Hepatocyte (in vitro differentiated cells): ENCODE results near the gene MGAT5. TPM values are rescaled to one million over a fixed set of nuclear protein-coding genes. Genes with fewer than 3 reads are reported as not detected.

ENCODE experiments used
- DNase-seq: peaks from one replicate; pipeline ENCODE4 v3.0.0-alpha.2; 2016; ENCODE audit warnings: low spot score
- H2AFZ ChIP-seq: fragments of 200-600 bp; sonication (generic); 2 replicates; pipeline ENCODE4 v1.6.0; 2016; ENCODE audit warnings: antibody characterized with exemption, mild to moderate bottlenecking
- H3K27ac ChIP-seq: fragments of 200-600 bp; sonication (generic); 2 replicates; pipeline ENCODE4 v1.5.1; 2016; ENCODE audit warnings: mild to moderate bottlenecking
- H3K27me3 ChIP-seq: fragments of 200-600 bp; sonication (generic); 2 replicates; pipeline ENCODE4 v1.6.1; 2016
- H3K36me3 ChIP-seq: fragments of 200-600 bp; sonication (generic); replicated peaks from 2 replicates; pipeline ENCODE4 v1.5.1; 2016; ENCODE audit warnings: low read depth; ENCODE audit not compliant: insufficient read depth
- H3K4me1 ChIP-seq: fragments of 200-600 bp; sonication (generic); 2 replicates; pipeline ENCODE4 v1.5.1; 2016; ENCODE audit warnings: mild to moderate bottlenecking, moderate library complexity; ENCODE audit not compliant: insufficient read depth
- H3K4me2 ChIP-seq: fragments of 200-600 bp; sonication (generic); 2 replicates; pipeline ENCODE4 v1.6.0; 2016
- H3K4me3 ChIP-seq: fragments of 200-600 bp; sonication (generic); 2 replicates; pipeline ENCODE4 v1.5.1; 2016; ENCODE audit warnings: mild to moderate bottlenecking
- H3K79me2 ChIP-seq: fragments of 200-600 bp; sonication (generic); 2 replicates; pipeline ENCODE4 v1.6.0; 2017; ENCODE audit warnings: mild to moderate bottlenecking
- H3K9me2 ChIP-seq: fragments of 200-600 bp; sonication (generic); replicated peaks from 2 replicates; pipeline ENCODE4 v1.6.0; 2017; ENCODE audit warnings: mild to moderate bottlenecking; ENCODE audit not compliant: insufficient read depth
- H3K9me3 ChIP-seq: fragments of 200-600 bp; sonication (generic); 2 replicates; pipeline ENCODE4 v1.5.1; 2016; ENCODE audit warnings: low read depth, mild to moderate bottlenecking
- H4K20me1 ChIP-seq: fragments of 200-600 bp; sonication (generic); 2 replicates; pipeline ENCODE4 v1.6.0; 2016; ENCODE audit warnings: mild to moderate bottlenecking; ENCODE audit not compliant: insufficient read depth, poor library complexity, severe bottlenecking
- CTCF ChIP-seq: fragments of 200-600 bp; sonication (generic); IDR thresholded peaks from 2 replicates; pipeline ENCODE4 v1.5.1; 2016; ENCODE audit warnings: antibody characterized with exemption, mild to moderate bottlenecking; ENCODE audit not compliant: poor library complexity
- EZH2 ChIP-seq: fragments of 200-600 bp; sonication (generic); IDR thresholded peaks from 2 replicates; pipeline ENCODE4 v1.6.1; 2016; ENCODE audit warnings: antibody characterized with exemption, mild to moderate bottlenecking, borderline replicate concordance
- EZH2phosphoT487 ChIP-seq: fragments of 200-600 bp; sonication (generic); IDR thresholded peaks from one replicate; pipeline ENCODE4 v1.6.1; 2018; ENCODE audit warnings: antibody characterized with exemption, mild to moderate bottlenecking, low read depth, moderate library complexity; ENCODE audit not compliant: unreplicated experiment, severe bottlenecking
- whole genome bisulfite sequencing: methylation state at CpG from one replicate; pipeline ENCODE4 v1.1.6; 2016; ENCODE audit warnings: low lambda C conversion rate; ENCODE audit errors: missing lambda C conversion rate; 5-methylcytosine and 5-hydroxymethylcytosine counted together
- polyA plus RNA-seq: library from polyadenylated mRNA; unstranded; fragments of >200 nt; fragmentation: Nextera tagmentation; extraction: Ambion mirVana; gene quantifications from 2 replicates; pipeline ENCODE4 v1.2.1, GENCODE V29; 2016
- total RNA-seq: library from RNA; depleted of rRNA; stranded (reverse); fragments of >200 nt; gene quantifications from 2 replicates; pipeline ENCODE4 v1.2.3, GENCODE V29; 2014

The MGAT5 gene
- total and polyA plus RNA-seq, 2 experiments from 2014 or later, result 9.1 to 30.2 TPM

- H3K9me3 ChIP-seq, result no peaks in the 10 kb centered on the region
- TF ChIP-seq EZH2phosphoT487 (no peak), EZH2 (no peak), CTCF (no peak)
- H3K4me2 ChIP-seq, result no peak overlapping the region
- H3K4me3 ChIP-seq, result no peak overlapping the region
- no peak overlapping the region for H2AFZ ChIP-seq
- no peaks in the 10 kb centered on the region for H4K20me1 ChIP-seq
- peaks cover 16% of the 10 kb centered on the region for H3K4me1 ChIP-seq
- no peak overlapping the region for H3K27ac ChIP-seq
- H3K36me3 ChIP-seq, result no peaks in the 10 kb centered on the region
- H3K27me3 ChIP-seq, result no peaks in the 10 kb centered on the region
- no peak for DNase-seq
- H3K79me2 ChIP-seq, result no peaks in the 10 kb centered on the region
- WGBS, result 60% methylated on average over 1 of the region's 1 CpG
- H3K9me2 ChIP-seq, result no peaks in the 10 kb centered on the region
These were observed 159.6 kb downstream of the MGAT5 start for GRCh38 chr2:134413430-134413829.

GRCh38 chr2:134413912-134414311, 160.0 kb downstream of the MGAT5 start:
- Histone ChIP-seq H3K9me3 (no peaks in the 10 kb centered on the region), H3K27ac (no peak overlapping the region), H3K79me2 (no peaks in the 10 kb centered on the region), H3K4me3 (no peak overlapping the region), H3K4me2 (no peak overlapping the region), H3K4me1 (peaks cover 16% of the 10 kb centered on the region), H4K20me1 (no peaks in the 10 kb centered on the region), H3K9me2 (no peaks in the 10 kb centered on the region), H3K36me3 (no peaks in the 10 kb centered on the region), H2AFZ (no peak overlapping the region), H3K27me3 (no peaks in the 10 kb centered on the region)
- DNase-seq, result no peak
- TF ChIP-seq CTCF, result no peak
- no peak for TF ChIP-seq EZH2phosphoT487
- WGBS, result 74% methylated on average over 2 of the region's 2 CpGs

- Histone ChIP-seq H3K4me2 (no peak overlapping the region), H4K20me1 (no peaks in the 10 kb centered on the region), H3K27me3 (no peaks in the 10 kb centered on the region), H3K36me3 (no peaks in the 10 kb centered on the region), H3K4me3 (no peak overlapping the region), H3K9me3 (no peaks in the 10 kb centered on the region), H2AFZ (no peak overlapping the region), H3K27ac (no peak overlapping the region), H3K9me2 (no peaks in the 10 kb centered on the region), H3K4me1 (peaks cover 8% of the 10 kb centered on the region), H3K79me2 (no peaks in the 10 kb centered on the region)
- 96% methylated on average over 2 of the region's 2 CpGs for WGBS
- no peak for TF ChIP-seq CTCF
- no peak for TF ChIP-seq EZH2
- no peak for TF ChIP-seq EZH2phosphoT487
- DNase-seq, result no peak
These were observed 162.1 kb downstream of the MGAT5 start for GRCh38 chr2:134416018-134416417.

GRCh38 chr2:134416637-134417036, 162.8 kb downstream of the MGAT5 start:
- TF ChIP-seq CTCF, result no peak
- no peak for TF ChIP-seq EZH2phosphoT487
- TF ChIP-seq EZH2, result no peak
- WGBS, result 80% methylated on average over 1 of the region's 1 CpG
- no peaks in the 10 kb centered on the region for H3K27me3 ChIP-seq
- H2AFZ ChIP-seq, result no peak overlapping the region
- no peaks in the 10 kb centered on the region for H3K9me3 ChIP-seq
- no peak overlapping the region for H3K4me2 ChIP-seq
- H4K20me1 ChIP-seq, result no peaks in the 10 kb centered on the region
- H3K9me2 ChIP-seq, result no peaks in the 10 kb centered on the region
- H3K4me1 ChIP-seq, result peaks cover 2% of the 10 kb centered on the region
- no peak overlapping the region for H3K4me3 ChIP-seq
- H3K27ac ChIP-seq, result no peak overlapping the region
- no peaks in the 10 kb centered on the region for H3K79me2 ChIP-seq
- no peaks in the 10 kb centered on the region for H3K36me3 ChIP-seq
- no peak for DNase-seq
